SK-N-SH treated with all-trans-retinoic acid at 6 μM for 48 hours (cell line): ENCODE results near the gene ZBED4.

Experiments used
- ATAC-seq: fragments of 200-7000 bp; cut with Tn5 transposase; 3 replicates; pipeline ENCODE4 v1.9.1; 2020; ENCODE audit warnings: mild to moderate bottlenecking, moderate library complexity
- ARNTL ChIP-seq: fragments of 450-650 bp; formaldehyde crosslinking; IDR thresholded peaks from 2 replicates; pipeline ENCODE4 v1.5.0; 2020; ENCODE audit warnings: low read depth, mild to moderate bottlenecking, moderate library complexity, borderline replicate concordance
- BACH2 ChIP-seq: fragments of 250-450 bp; sonication (Bioruptor Pico); IDR thresholded peaks from 2 replicates; pipeline ENCODE4 v1.9.0; 2021; ENCODE audit warnings: mild to moderate bottlenecking, borderline replicate concordance
- CREB5 ChIP-seq: fragments of 250-450 bp; sonication (Bioruptor Pico); IDR thresholded peaks from 2 replicates; pipeline ENCODE4 v1.5.1; 2020; ENCODE audit warnings: low read depth, mild to moderate bottlenecking, moderate library complexity
- CSDC2 ChIP-seq: fragments of 250-450 bp; sonication (Bioruptor Pico); IDR thresholded peaks from 2 replicates; pipeline ENCODE4 v1.5.0; 2020; ENCODE audit warnings: mild to moderate bottlenecking, moderate library complexity
- CSRNP3 ChIP-seq: fragments of 250-450 bp; sonication (Bioruptor Pico); IDR thresholded peaks from 2 replicates; pipeline ENCODE4 v1.5.1; 2021; ENCODE audit warnings: mild to moderate bottlenecking, moderate library complexity
- ESRRG ChIP-seq: fragments of 250-450 bp; sonication (Bioruptor Pico); IDR thresholded peaks from 2 replicates; pipeline ENCODE4 v1.6.1; 2021; ENCODE audit warnings: mild to moderate bottlenecking
- GLIS3 ChIP-seq: fragments of 250-450 bp; sonication (Bioruptor Pico); IDR thresholded peaks from 2 replicates; pipeline ENCODE4 v1.5.0; 2020; ENCODE audit warnings: mild to moderate bottlenecking, moderate library complexity
- ISL1 ChIP-seq: fragments of 250-450 bp; sonication (Bioruptor Pico); IDR thresholded peaks from 2 replicates; pipeline ENCODE4 v2.1.2; 2022; ENCODE audit warnings: mild to moderate bottlenecking, moderate library complexity
- OSR1 ChIP-seq: fragments of 250-450 bp; sonication (Bioruptor Pico); IDR thresholded peaks from 2 replicates; pipeline ENCODE4 v1.8.0; 2022; ENCODE audit warnings: moderate library complexity, mild to moderate bottlenecking, inconsistent platforms
- PATZ1 ChIP-seq: fragments of 250-450 bp; sonication (Bioruptor Pico); IDR thresholded peaks from 2 replicates; pipeline ENCODE4 v1.8.0; 2020; ENCODE audit warnings: mild to moderate bottlenecking, moderate library complexity, borderline replicate concordance
- POU6F1 ChIP-seq: fragments of 250-450 bp; sonication (Bioruptor Pico); IDR thresholded peaks from 2 replicates; pipeline ENCODE4 v1.8.0; 2021; ENCODE audit warnings: low read depth, mild to moderate bottlenecking, moderate library complexity, borderline replicate concordance
- PPARA ChIP-seq: fragments of 250-450 bp; sonication (Bioruptor Pico); IDR thresholded peaks from 2 replicates; pipeline ENCODE4 v1.5.0; 2020; ENCODE audit warnings: mild to moderate bottlenecking, borderline replicate concordance
- RARB ChIP-seq: fragments of 250-450 bp; sonication (Bioruptor Pico); IDR thresholded peaks from 2 replicates; pipeline ENCODE4 v1.8.0; 2021; ENCODE audit warnings: mild to moderate bottlenecking, moderate library complexity
- SNAI2 ChIP-seq: fragments of 250-450 bp; sonication (Bioruptor Pico); IDR thresholded peaks from 2 replicates; pipeline ENCODE4 v1.5.0; 2020; ENCODE audit warnings: mild to moderate bottlenecking, moderate library complexity
- TCF4 ChIP-seq: fragments of 250-450 bp; sonication (Bioruptor Pico); IDR thresholded peaks from 2 replicates; pipeline ENCODE4 v1.8.0; 2021; ENCODE audit warnings: mild to moderate bottlenecking, moderate library complexity, borderline replicate concordance
- TOX ChIP-seq: fragments of 250-450 bp; sonication (Bioruptor Pico); IDR thresholded peaks from 2 replicates; pipeline ENCODE4 v1.8.0; 2021; ENCODE audit warnings: mild to moderate bottlenecking, moderate library complexity, borderline replicate concordance
- ZC3H10 ChIP-seq: fragments of 250-450 bp; sonication (Bioruptor Pico); IDR thresholded peaks from 2 replicates; pipeline ENCODE4 v1.5.1; 2021; ENCODE audit warnings: mild to moderate bottlenecking, moderate library complexity
- ZFP3 ChIP-seq: fragments of 250-450 bp; sonication (Bioruptor Pico); IDR thresholded peaks from 2 replicates; pipeline ENCODE4 v1.5.0; 2020; ENCODE audit warnings: mild to moderate bottlenecking, moderate library complexity
- ZFP30 ChIP-seq: fragments of 450-650 bp; formaldehyde crosslinking; IDR thresholded peaks from 2 replicates; pipeline ENCODE4 v1.5.0; 2022; ENCODE audit warnings: mild to moderate bottlenecking, moderate library complexity
- ZNF565 ChIP-seq: fragments of 450-650 bp; formaldehyde crosslinking; conservative IDR thresholded peaks from 2 replicates; pipeline ENCODE4 v1.5.0; 2020; ENCODE audit warnings: low read depth, mild to moderate bottlenecking, moderate library complexity

Gene ZBED4

GRCh38 chr22:49838771-49839717 lies 14.6 kb upstream of the ZBED4 start:
- no peak for ATAC-seq
- no peak for TF ChIP-seq GLIS3 (CRISPR knock-in tag)
- TF ChIP-seq ZC3H10, result no peak
- TF ChIP-seq ZNF565, result no peak
- TF ChIP-seq ZFP3, result no peak
- TF ChIP-seq CSDC2 (CRISPR knock-in tag), result no peak
- TF ChIP-seq TOX, result no peak

GRCh38 chr22:49845241-49845640 lies 8.4 kb upstream of the ZBED4 start:
- ATAC-seq, result no peak

GRCh38 chr22:49845666-49846459 lies 7.8 kb upstream of the ZBED4 start:
- TF ChIP-seq BACH2 (CRISPR knock-in tag) (no peak), RARB (CRISPR knock-in tag) (no peak), CSDC2 (CRISPR knock-in tag) (no peak), ZFP30 (CRISPR knock-in tag) (no peak), ARNTL (no peak), TCF4 (CRISPR knock-in tag) (no peak), GLIS3 (CRISPR knock-in tag) (no peak), POU6F1 (no peak), TOX (no peak), ZNF565 (no peak), CSRNP3 (CRISPR knock-in tag) (no peak), PPARA (CRISPR knock-in tag) (no peak)
- ATAC-seq, result no peak

More at GRCh38 chr22:49845241-49845640, 8.4 kb upstream of the ZBED4 start:
- no peak for TF ChIP-seq SNAI2 (CRISPR knock-in tag)
- TF ChIP-seq ZFP3, result no peak
- no peak for TF ChIP-seq PPARA (CRISPR knock-in tag)
- no peak for TF ChIP-seq OSR1
- TF ChIP-seq BACH2 (CRISPR knock-in tag), result no peak
- TF ChIP-seq TCF4 (CRISPR knock-in tag), result no peak
- TF ChIP-seq ZFP30 (CRISPR knock-in tag), result no peak
- TF ChIP-seq CSDC2 (CRISPR knock-in tag), result no peak
- no peak for TF ChIP-seq ESRRG (CRISPR knock-in tag)
- TF ChIP-seq PATZ1, result no peak
- TF ChIP-seq ISL1 (CRISPR knock-in tag), result no peak

GRCh38 chr22:49847751-49848689 lies 5.6 kb upstream of the ZBED4 start:
- TF ChIP-seq ZFP30 (CRISPR knock-in tag) (no peak), ISL1 (CRISPR knock-in tag) (no peak), GLIS3 (CRISPR knock-in tag) (no peak), SNAI2 (CRISPR knock-in tag) (no peak), BACH2 (CRISPR knock-in tag) (no peak), CREB5 (no peak), ZC3H10 (no peak), PATZ1 (no peak), ZFP3 (no peak), PPARA (CRISPR knock-in tag) (no peak), TOX (no peak), ESRRG (CRISPR knock-in tag) (no peak)
- ATAC-seq, result no peak
